Measurements from ENCODE around the gene JAZF1.

JAZF1 gene

DNA sequence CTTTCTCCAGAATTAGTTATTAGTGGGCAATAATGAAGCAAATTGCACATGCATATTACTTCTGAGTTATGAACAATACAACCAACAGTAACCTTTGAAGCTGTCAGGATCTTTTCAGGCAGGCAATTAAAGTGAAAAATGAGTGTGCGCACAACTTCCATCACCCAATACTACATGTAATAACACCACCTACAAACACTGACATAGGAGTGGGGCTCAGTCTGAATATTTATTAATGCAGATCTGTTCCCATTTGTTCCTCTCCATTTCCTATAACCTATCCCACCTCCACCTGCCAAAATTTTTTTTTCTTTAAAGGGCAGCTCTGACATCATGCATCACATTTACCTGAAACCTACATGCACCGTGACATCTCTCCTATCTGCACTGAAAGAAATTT lies 177.2 kb downstream of the JAZF1 start:
- H3K36me3 ChIP-seq = no peaks in the 10 kb centered on the region
- TF ChIP-seq CTCF (IDR thresholded peaks at IDR 0.05) = no peak
- no peaks in the 10 kb centered on the region for H3K4me1 ChIP-seq (ENCODE audit: control insufficient read depth in 1 of 2, insufficient read depth in 1 of 2, low read depth in 1 of 2, low read length in 1 of 2)
- no peak overlapping the region for H3K4me3 ChIP-seq (ENCODE audit: low read depth in 1 of 2, low read length in 1 of 2)
- H3K27ac ChIP-seq = no peak overlapping the region
- H3K27me3 ChIP-seq = no peaks in the 10 kb centered on the region
- H3K9me3 ChIP-seq = no peaks in the 10 kb centered on the region

GRCh38 chr7:28002638-28003037 lies 178.0 kb downstream of the JAZF1 start:
- TF ChIP-seq CTCF (IDR thresholded peaks at IDR 0.05) = no peak
- no peak overlapping the region for H3K4me3 ChIP-seq (ENCODE audit: low read depth in 1 of 2, low read length in 1 of 2)
- H3K4me1 ChIP-seq (ENCODE audit: control insufficient read depth in 1 of 2, insufficient read depth in 1 of 2, low read depth in 1 of 2, low read length in 1 of 2) = no peaks in the 10 kb centered on the region
- no peaks in the 10 kb centered on the region for H3K27me3 ChIP-seq
- H3K9me3 ChIP-seq = no peaks in the 10 kb centered on the region
- no peaks in the 10 kb centered on the region for H3K36me3 ChIP-seq
- H3K27ac ChIP-seq = no peak overlapping the region

- Histone ChIP-seq H3K9me3 (no peaks in the 10 kb centered on the region), H3K36me3 (no peaks in the 10 kb centered on the region), H3K4me1 (ENCODE audit: control insufficient read depth in 1 of 2, insufficient read depth in 1 of 2, low read depth in 1 of 2, low read length in 1 of 2) (no peaks in the 10 kb centered on the region), H3K27me3 (no peaks in the 10 kb centered on the region), H3K4me3 (ENCODE audit: low read depth in 1 of 2, low read length in 1 of 2) (no peak overlapping the region), H3K27ac (no peak overlapping the region)
- TF ChIP-seq CTCF (IDR thresholded peaks at IDR 0.05) = no peak
Observed at GRCh38 chr7:28001896-28002295, 178.7 kb downstream of the JAZF1 start.

GRCh38 chr7:27999829-28000228 lies 180.8 kb downstream of the JAZF1 start:
- Histone ChIP-seq H3K27ac (no peak overlapping the region), H3K9me3 (no peaks in the 10 kb centered on the region), H3K4me3 (ENCODE audit: low read depth in 1 of 2, low read length in 1 of 2) (no peak overlapping the region), H3K4me1 (ENCODE audit: control insufficient read depth in 1 of 2, insufficient read depth in 1 of 2, low read depth in 1 of 2, low read length in 1 of 2) (no peaks in the 10 kb centered on the region), H3K27me3 (no peaks in the 10 kb centered on the region), H3K36me3 (no peaks in the 10 kb centered on the region)
- TF ChIP-seq CTCF (IDR thresholded peaks at IDR 0.05) = no peak

DNA sequence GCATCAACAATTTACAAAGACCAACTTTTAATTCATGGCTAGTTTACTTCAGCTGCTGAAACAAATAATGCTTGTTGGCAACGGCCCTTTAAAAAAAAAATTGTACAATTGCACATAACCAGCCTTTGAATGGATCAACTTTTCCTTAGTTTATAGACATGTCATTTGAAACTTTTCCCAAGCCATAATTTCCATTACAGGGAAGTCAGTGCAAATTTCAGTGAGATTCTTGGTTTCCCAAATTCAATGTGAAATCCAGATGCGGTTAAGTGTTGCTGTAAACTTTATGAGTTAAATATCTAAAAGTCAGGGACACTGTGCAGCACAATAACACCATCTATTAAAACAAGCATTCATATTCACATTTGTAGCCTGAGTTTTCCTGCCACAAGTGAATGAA lies 182.2 kb downstream of the JAZF1 start:
- Histone ChIP-seq H3K27me3 (no peaks in the 10 kb centered on the region), H3K4me1 (ENCODE audit: control insufficient read depth in 1 of 2, insufficient read depth in 1 of 2, low read depth in 1 of 2, low read length in 1 of 2) (no peaks in the 10 kb centered on the region), H3K27ac (no peak overlapping the region), H3K36me3 (no peaks in the 10 kb centered on the region), H3K9me3 (no peaks in the 10 kb centered on the region), H3K4me3 (ENCODE audit: low read depth in 1 of 2, low read length in 1 of 2) (no peak overlapping the region)
- no peak for TF ChIP-seq CTCF (IDR thresholded peaks at IDR 0.05)

DNA sequence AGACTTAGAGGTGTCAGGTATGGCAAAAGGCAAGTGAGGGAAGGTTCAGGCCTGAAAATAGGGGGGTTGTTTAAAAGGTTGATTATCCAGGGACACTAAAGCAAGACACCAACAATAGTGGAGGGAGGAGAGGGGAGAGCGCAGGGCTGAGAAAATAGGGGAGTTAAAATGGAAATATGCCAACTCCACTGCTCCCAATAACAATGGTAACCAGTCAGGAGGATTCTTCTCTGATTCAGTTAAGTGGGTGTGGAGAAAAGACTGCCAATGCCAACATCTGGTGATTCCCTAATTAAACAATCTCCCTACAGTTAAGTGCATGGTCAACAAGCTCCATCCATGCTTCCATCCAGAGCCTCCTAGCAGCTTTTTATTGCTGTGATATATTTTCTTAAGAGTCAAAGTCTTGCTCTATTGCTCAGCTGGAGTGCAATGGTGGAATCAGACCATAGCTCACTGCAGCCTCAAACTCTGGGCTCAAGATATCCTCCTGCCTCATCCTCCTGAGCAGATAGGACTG lies 183.3 kb downstream of the JAZF1 start:
- no peak overlapping the region for H3K27ac ChIP-seq
- no peaks in the 10 kb centered on the region for H3K4me1 ChIP-seq (ENCODE audit: control insufficient read depth in 1 of 2, insufficient read depth in 1 of 2, low read depth in 1 of 2, low read length in 1 of 2)
- TF ChIP-seq CTCF (IDR thresholded peaks at IDR 0.05) = no peak
- H3K9me3 ChIP-seq = no peaks in the 10 kb centered on the region
- H3K36me3 ChIP-seq = no peaks in the 10 kb centered on the region
- H3K27me3 ChIP-seq = no peaks in the 10 kb centered on the region
- H3K4me3 ChIP-seq (ENCODE audit: low read depth in 1 of 2, low read length in 1 of 2) = no peak overlapping the region
